ENCODE results near the gene SLC25A27.

The SLC25A27 gene

GRCh38 chr6:46632053-46632452 lies 20.7 kb upstream of the SLC25A27 start:
- no peaks in the 10 kb centered on the region for H3K4me1 ChIP-seq (ENCODE audit: low read length)

GRCh38 chr6:46635462-46635861 lies 17.3 kb upstream of the SLC25A27 start:
- H3K27me3 ChIP-seq (ENCODE audit: low read depth, low read length) = peaks cover 8% of the 10 kb centered on the region; the same call in 1 of the 2 replicates
- H4K20me1 ChIP-seq (ENCODE audit: insufficient read depth, low read length) = no peaks in the 10 kb centered on the region
- H3K9ac ChIP-seq (ENCODE audit: low read length) = no peak overlapping the region
- H3K4me3 ChIP-seq (ENCODE audit: low read length) = no peak overlapping the region
- H3K27ac ChIP-seq (ENCODE audit: low read length) = no peak overlapping the region
- no peaks in the 10 kb centered on the region for H3K9me3 ChIP-seq (ENCODE audit: insufficient read depth, low read length)
- peaks cover 6% of the 10 kb centered on the region for H3K4me1 ChIP-seq (ENCODE audit: low read length)
- H3K79me2 ChIP-seq (ENCODE audit: low read length) = no peaks in the 10 kb centered on the region
- no peaks in the 10 kb centered on the region for H3K36me3 ChIP-seq (replicated peaks; ENCODE audit: low read depth, low read length)
- H2AFZ ChIP-seq (ENCODE audit: low read depth, low read length) = no peak overlapping the region
- no peak for TF ChIP-seq CTCF (IDR thresholded peaks at IDR 0.05; ENCODE audit: low read depth, low read length)
- no peak for TF ChIP-seq EZH2phosphoT487 (IDR thresholded peaks at IDR 0.05; ENCODE audit: low read depth)
- H3K4me2 ChIP-seq (ENCODE audit: low read length) = no peak overlapping the region

More at GRCh38 chr6:46632053-46632452, 20.7 kb upstream of the SLC25A27 start:
- no peaks in the 10 kb centered on the region for H3K27me3 ChIP-seq (ENCODE audit: low read depth, low read length)
- H3K9me3 ChIP-seq (ENCODE audit: insufficient read depth, low read length) = no peaks in the 10 kb centered on the region
- H3K9ac ChIP-seq (ENCODE audit: low read length) = no peak overlapping the region
- H3K4me2 ChIP-seq (ENCODE audit: low read length) = no peak overlapping the region
- TF ChIP-seq EZH2phosphoT487 (IDR thresholded peaks at IDR 0.05; ENCODE audit: low read depth) (no peak), CTCF (IDR thresholded peaks at IDR 0.05; ENCODE audit: low read depth, low read length) (no peak)
- H3K36me3 ChIP-seq (replicated peaks; ENCODE audit: low read depth, low read length) = no peaks in the 10 kb centered on the region
- H3K79me2 ChIP-seq (ENCODE audit: low read length) = no peaks in the 10 kb centered on the region
- no peak overlapping the region for H3K27ac ChIP-seq (ENCODE audit: low read length)
- H2AFZ ChIP-seq (ENCODE audit: low read depth, low read length) = no peak overlapping the region
- H4K20me1 ChIP-seq (ENCODE audit: insufficient read depth, low read length) = no peaks in the 10 kb centered on the region
- H3K4me3 ChIP-seq (ENCODE audit: low read length) = no peak overlapping the region

GRCh38 chr6:46637145-46637544 lies 15.6 kb upstream of the SLC25A27 start:
- H3K79me2 ChIP-seq (ENCODE audit: low read length) = no peaks in the 10 kb centered on the region
- no peak overlapping the region for H3K27ac ChIP-seq (ENCODE audit: low read length)
- no peak overlapping the region for H3K4me2 ChIP-seq (ENCODE audit: low read length)
- peaks cover 6% of the 10 kb centered on the region for H3K4me1 ChIP-seq (ENCODE audit: low read length)
- no peak overlapping the region for H3K9ac ChIP-seq (ENCODE audit: low read length)
- peaks cover 8% of the 10 kb centered on the region; the same call in 1 of the 2 replicates for H3K27me3 ChIP-seq (ENCODE audit: low read depth, low read length)
- no peak overlapping the region for H2AFZ ChIP-seq (ENCODE audit: low read depth, low read length)
- TF ChIP-seq EZH2phosphoT487 (IDR thresholded peaks at IDR 0.05; ENCODE audit: low read depth) = no peak
- no peak for TF ChIP-seq CTCF (IDR thresholded peaks at IDR 0.05; ENCODE audit: low read depth, low read length)
- no peak overlapping the region for H3K4me3 ChIP-seq (ENCODE audit: low read length)
- no peaks in the 10 kb centered on the region for H3K9me3 ChIP-seq (ENCODE audit: insufficient read depth, low read length)
- no peaks in the 10 kb centered on the region for H3K36me3 ChIP-seq (replicated peaks; ENCODE audit: low read depth, low read length)
- H4K20me1 ChIP-seq (ENCODE audit: insufficient read depth, low read length) = no peaks in the 10 kb centered on the region

GRCh38 chr6:46637933-46638332 lies 14.8 kb upstream of the SLC25A27 start:
- Histone ChIP-seq H3K4me2 (ENCODE audit: low read length) (no peak overlapping the region), H4K20me1 (ENCODE audit: insufficient read depth, low read length) (no peaks in the 10 kb centered on the region), H3K27ac (ENCODE audit: low read length) (no peak overlapping the region), H3K79me2 (ENCODE audit: low read length) (no peaks in the 10 kb centered on the region), H3K27me3 (ENCODE audit: low read depth, low read length) (peaks cover 8% of the 10 kb centered on the region; the same call in 1 of the 2 replicates), H3K4me3 (ENCODE audit: low read length) (no peak overlapping the region), H2AFZ (ENCODE audit: low read depth, low read length) (no peak overlapping the region), H3K36me3 (replicated peaks; ENCODE audit: low read depth, low read length) (no peaks in the 10 kb centered on the region), H3K9ac (ENCODE audit: low read length) (no peak overlapping the region), H3K9me3 (ENCODE audit: insufficient read depth, low read length) (no peaks in the 10 kb centered on the region), H3K4me1 (ENCODE audit: low read length) (peaks cover 8% of the 10 kb centered on the region)
- TF ChIP-seq CTCF (IDR thresholded peaks at IDR 0.05; ENCODE audit: low read depth, low read length) = no peak
- no peak for TF ChIP-seq EZH2phosphoT487 (IDR thresholded peaks at IDR 0.05; ENCODE audit: low read depth)
